Left ventricle myocardium inferior (tissue), 1 donor: ENCODE data around the gene ZBTB7B. TPM values are rescaled to one million over a fixed set of nuclear protein-coding genes. Genes with fewer than 3 reads are reported as not detected.

Source experiments
- DNase-seq: peaks from one replicate; pipeline ENCODE4 v3.0.0-alpha.2; 2020
- H3K27ac ChIP-seq: fragments of 200-600 bp; replicated peaks from 2 replicates; pipeline ENCODE4 v1.8.0; 2021
- H3K27me3 ChIP-seq: fragments of 200-600 bp; 2 replicates; pipeline ENCODE4 v1.8.0; 2021; ENCODE audit warnings: low read depth
- H3K36me3 ChIP-seq: fragments of 200-600 bp; 2 replicates; pipeline ENCODE4 v1.8.0; 2021
- H3K4me1 ChIP-seq: fragments of 200-600 bp; 2 replicates; pipeline ENCODE4 v1.8.0; 2021
- H3K4me3 ChIP-seq: fragments of 200-600 bp; 2 replicates; pipeline ENCODE4 v1.8.0; 2021; ENCODE audit warnings: mild to moderate bottlenecking, moderate library complexity
- H3K9me3 ChIP-seq: fragments of 200-600 bp; replicated peaks from 2 replicates; pipeline ENCODE4 v1.8.0; 2021
- CTCF ChIP-seq: fragments of 200-600 bp; IDR thresholded peaks from 2 replicates; pipeline ENCODE4 v1.8.0; 2021; ENCODE audit warnings: antibody characterized with exemption, mild to moderate bottlenecking, borderline replicate concordance
- intact Hi-C: fragments of 100-400 bp; cut with micrococcal nuclease; formaldehyde crosslinking; loops from one replicate; pipeline ENCODE4 v1.11.0; 2022
- total RNA-seq: library from RNA; stranded (reverse); fragmentation: NEBNext Ultra II Directional; extraction: Animal tissue kit (Norgen Biotek cat#: 25700); gene quantifications from one replicate; pipeline ENCODE4 v1.2.1, GENCODE V29; 2021
- donor health status: DM: no; HTN: yes; CAD: no; lungs with severe emphysema.

The ZBTB7B gene
- total RNA-seq, 1 donor from 2014 or later = 42.8 TPM

GRCh38 chr1:155043793-155044192 is 41.2 kb downstream of the ZBTB7B start:
- intact Hi-C loops = no loop called here
- no peak for TF ChIP-seq CTCF
- no peak overlapping the region for H3K4me3 ChIP-seq

GRCh38 chr1:155044365-155044764 is 41.8 kb downstream of the ZBTB7B start:
- no peak for TF ChIP-seq CTCF
- intact Hi-C loops = no loop called here
- no peaks in the 10 kb centered on the region for H3K36me3 ChIP-seq
- no peak for DNase-seq
- no peak overlapping the region for H3K4me3 ChIP-seq
- no peaks in the 10 kb centered on the region for H3K9me3 ChIP-seq
- H3K27ac ChIP-seq = peak overlapping the region; percentile 52
- peaks cover 14% of the 10 kb centered on the region for H3K4me1 ChIP-seq
- H3K27me3 ChIP-seq = no peaks in the 10 kb centered on the region

More at GRCh38 chr1:155043793-155044192, 41.2 kb downstream of the ZBTB7B start:
- Histone ChIP-seq H3K36me3 (no peaks in the 10 kb centered on the region), H3K4me1 (peaks cover 14% of the 10 kb centered on the region), H3K9me3 (no peaks in the 10 kb centered on the region), H3K27ac (no peak overlapping the region), H3K27me3 (no peaks in the 10 kb centered on the region)
- DNase-seq = no peak

GRCh38 chr1:155044812-155045657 is 42.4 kb downstream of the ZBTB7B start:
- peak; percentile 84 for TF ChIP-seq CTCF
- H3K27ac ChIP-seq = peak overlapping the region; percentile 52
- no peaks in the 10 kb centered on the region for H3K27me3 ChIP-seq
- no peaks in the 10 kb centered on the region for H3K9me3 ChIP-seq
- peak; percentile 78 for DNase-seq
- peaks cover 20% of the 10 kb centered on the region for H3K4me1 ChIP-seq
- no peaks in the 10 kb centered on the region for H3K36me3 ChIP-seq
- no peak overlapping the region for H3K4me3 ChIP-seq
- intact Hi-C loops = no loop called here

- Histone ChIP-seq H3K36me3 (peaks cover 6% of the 10 kb centered on the region), H3K4me3 (no peak overlapping the region), H3K4me1 (peaks cover 54% of the 10 kb centered on the region), H3K27me3 (no peaks in the 10 kb centered on the region), H3K27ac (no peak overlapping the region), H3K9me3 (no peaks in the 10 kb centered on the region)
- no peak for TF ChIP-seq CTCF
- no peak for DNase-seq
- intact Hi-C loops = no loop called here
Measured at GRCh38 chr1:155048449-155049334, 46.1 kb downstream of the ZBTB7B start.

- peak overlapping the region; percentile 98 for H3K27ac ChIP-seq
- peaks cover 61% of the 10 kb centered on the region for H3K4me1 ChIP-seq
- H3K9me3 ChIP-seq = no peaks in the 10 kb centered on the region
- peak overlapping the region; percentile 80 for H3K4me3 ChIP-seq
- intact Hi-C loops = no loop called here
- TF ChIP-seq CTCF = no peak
- peaks cover 18% of the 10 kb centered on the region for H3K36me3 ChIP-seq
- no peak for DNase-seq
- no peaks in the 10 kb centered on the region for H3K27me3 ChIP-seq
Measured at GRCh38 chr1:155049651-155050559, 47.3 kb downstream of the ZBTB7B start.
